Measurements from ENCODE around the gene RTCB.

The RTCB gene

GRCh38 chr22:32411829-32412592 lies at the start of gene RTCB:
RTCB (minus strand) TSS chr22:32412247; CDS start chr22:32412156, 91 bp downstream.
- DNase-seq (ENCODE audit: low read depth), result peak; percentile 82

- DNase-seq (ENCODE audit: low read depth), result no peak
Observed at GRCh38 chr22:32457031-32457430, 45.0 kb upstream of the RTCB start.

- DNase-seq (ENCODE audit: low read depth), result no peak
Observed at GRCh38 chr22:32448980-32449379, 36.9 kb upstream of the RTCB start.

GRCh38 chr22:32446321-32446720 lies 34.3 kb upstream of the RTCB start:
- no peak for DNase-seq (ENCODE audit: low read depth)

GRCh38 chr22:32444068-32444467 lies 32.0 kb upstream of the RTCB start:
- DNase-seq (ENCODE audit: low read depth), result no peak

GRCh38 chr22:32430352-32430751 lies 18.3 kb upstream of the RTCB start:
- no peak for DNase-seq (ENCODE audit: low read depth)

- no peak for DNase-seq (ENCODE audit: low read depth)
Observed at GRCh38 chr22:32426881-32427280, 14.8 kb upstream of the RTCB start.

- no peak for DNase-seq (ENCODE audit: low read depth)
Observed at GRCh38 chr22:32423664-32424063, 11.6 kb upstream of the RTCB start.

GRCh38 chr22:32422062-32422461 lies 10.0 kb upstream of the RTCB start:
- DNase-seq (ENCODE audit: low read depth), result no peak

GRCh38 chr22:32421484-32421883 lies 9.4 kb upstream of the RTCB start:
- DNase-seq (ENCODE audit: low read depth), result no peak

- DNase-seq (ENCODE audit: low read depth), result no peak
Observed at GRCh38 chr22:32417906-32418305, 5.9 kb upstream of the RTCB start.

- DNase-seq (ENCODE audit: low read depth), result no peak
Observed at GRCh38 chr22:32416556-32417085, 4.6 kb upstream of the RTCB start.

- DNase-seq (ENCODE audit: low read depth), result no peak
Observed at GRCh38 chr22:32414191-32414590, 2.1 kb upstream of the RTCB start.

GRCh38 chr22:32413719-32414118 lies 1.7 kb upstream of the RTCB start:
- DNase-seq (ENCODE audit: low read depth), result no peak

GRCh38 chr22:32411402-32411801 lies 645 bp downstream of the RTCB start:
- DNase-seq (ENCODE audit: low read depth), result no peak

- DNase-seq (ENCODE audit: low read depth), result no peak
Observed at GRCh38 chr22:32410459-32410858, 1.6 kb downstream of the RTCB start.

GRCh38 chr22:32409977-32410376 lies 2.1 kb downstream of the RTCB start:
- DNase-seq (ENCODE audit: low read depth), result no peak

GRCh38 chr22:32407936-32408335 lies 4.1 kb downstream of the RTCB start:
- no peak for DNase-seq (ENCODE audit: low read depth)

- no peak for DNase-seq (ENCODE audit: low read depth)
Observed at GRCh38 chr22:32407312-32407711, 4.7 kb downstream of the RTCB start.

- DNase-seq (ENCODE audit: low read depth), result no peak
Observed at GRCh38 chr22:32404021-32404420, 8.0 kb downstream of the RTCB start.

- no peak for DNase-seq (ENCODE audit: low read depth)
Observed at GRCh38 chr22:32401486-32401885, 10.6 kb downstream of the RTCB start.

GRCh38 chr22:32396746-32397145 lies 15.3 kb downstream of the RTCB start:
- no peak for DNase-seq (ENCODE audit: low read depth)

GRCh38 chr22:32396255-32396654 lies 15.8 kb downstream of the RTCB start:
- no peak for DNase-seq (ENCODE audit: low read depth)

GRCh38 chr22:32395107-32395506 lies 16.9 kb downstream of the RTCB start:
- DNase-seq (ENCODE audit: low read depth), result no peak
